ENCODE data around the gene EEIG1.
A peak's percentile ranks its signal among the peaks of the same experiment; 100 is the strongest.

EEIG1 gene

DNA sequence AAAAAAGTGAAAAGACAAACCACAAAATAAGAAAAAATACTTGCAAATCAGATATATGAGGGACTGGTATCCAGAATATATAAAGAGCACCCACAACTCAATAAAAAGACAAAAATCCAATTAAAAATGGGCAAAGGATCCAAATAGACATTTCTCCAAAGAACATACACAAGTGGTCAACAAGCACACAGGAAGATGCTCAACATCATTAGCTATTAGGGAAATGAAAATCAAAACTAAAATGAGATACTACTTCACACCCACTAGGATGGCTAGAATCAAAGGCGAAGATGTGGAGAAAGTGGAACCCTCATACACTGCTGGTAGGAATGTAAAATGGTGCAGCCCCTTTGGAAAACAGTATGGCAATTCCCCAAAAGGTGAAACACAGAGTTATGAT, 22.1 kb downstream of the EEIG1 start:
- DNase-seq: no peak

DNA sequence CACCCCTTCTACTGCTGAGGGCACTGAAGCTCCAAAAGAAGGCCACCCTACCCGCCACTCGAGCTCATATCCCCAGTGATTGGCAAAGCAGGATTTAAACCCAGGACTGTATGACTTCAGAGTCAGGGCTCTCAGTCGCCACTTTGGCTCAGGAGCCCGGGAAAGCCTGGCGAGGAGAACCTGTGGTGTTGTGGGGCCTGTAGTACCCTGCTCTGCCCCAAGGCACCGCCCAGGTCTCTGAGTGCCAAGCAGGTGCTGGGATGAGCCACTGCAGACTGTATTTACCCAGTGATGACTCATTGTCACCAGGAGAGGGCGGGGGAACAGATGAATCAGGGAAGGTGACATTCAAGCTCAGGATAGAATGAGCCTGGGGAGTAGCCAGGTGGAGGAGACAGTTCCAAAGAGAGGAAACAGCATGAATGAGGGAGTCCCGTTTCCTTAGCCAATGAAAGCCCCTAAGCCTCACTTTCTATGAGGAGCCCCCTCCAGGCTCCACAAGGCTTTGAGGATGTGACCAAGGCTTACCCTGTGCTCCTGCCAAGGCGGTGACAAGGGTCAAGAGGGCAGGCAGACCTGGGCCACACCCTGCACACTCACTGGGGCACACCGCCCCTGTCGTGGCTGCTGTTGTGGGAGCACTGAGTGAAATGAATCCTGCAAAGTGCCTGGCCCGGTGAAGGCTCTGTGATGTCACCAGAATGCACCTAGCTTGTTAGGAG, 25.3 kb downstream of the EEIG1 start:
- DNase-seq: peak; percentile 91

DNA sequence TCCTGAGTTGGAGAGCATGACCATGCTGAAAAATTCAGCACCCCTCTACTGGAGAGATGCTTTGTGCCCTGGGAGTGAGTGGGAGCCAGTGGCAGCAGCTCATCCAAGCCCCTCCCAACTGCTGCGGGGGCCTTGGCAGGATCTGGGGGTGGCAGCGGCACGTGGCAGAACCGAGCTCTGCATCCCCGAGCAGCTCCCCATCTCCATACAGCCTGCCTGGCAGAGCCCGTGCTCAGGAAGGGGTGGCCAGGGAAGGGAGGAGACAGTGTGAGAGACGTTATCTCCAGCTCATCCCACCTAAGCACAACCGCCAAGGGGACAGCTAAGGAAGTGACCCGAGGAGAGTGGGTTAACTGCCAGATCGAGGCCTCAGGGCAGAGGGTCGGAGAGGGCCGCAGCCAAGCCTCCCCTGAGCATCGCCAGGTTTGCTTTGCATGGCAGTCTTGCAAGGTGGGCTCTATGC, 25.9 kb downstream of the EEIG1 start:
- no peak for DNase-seq

DNA sequence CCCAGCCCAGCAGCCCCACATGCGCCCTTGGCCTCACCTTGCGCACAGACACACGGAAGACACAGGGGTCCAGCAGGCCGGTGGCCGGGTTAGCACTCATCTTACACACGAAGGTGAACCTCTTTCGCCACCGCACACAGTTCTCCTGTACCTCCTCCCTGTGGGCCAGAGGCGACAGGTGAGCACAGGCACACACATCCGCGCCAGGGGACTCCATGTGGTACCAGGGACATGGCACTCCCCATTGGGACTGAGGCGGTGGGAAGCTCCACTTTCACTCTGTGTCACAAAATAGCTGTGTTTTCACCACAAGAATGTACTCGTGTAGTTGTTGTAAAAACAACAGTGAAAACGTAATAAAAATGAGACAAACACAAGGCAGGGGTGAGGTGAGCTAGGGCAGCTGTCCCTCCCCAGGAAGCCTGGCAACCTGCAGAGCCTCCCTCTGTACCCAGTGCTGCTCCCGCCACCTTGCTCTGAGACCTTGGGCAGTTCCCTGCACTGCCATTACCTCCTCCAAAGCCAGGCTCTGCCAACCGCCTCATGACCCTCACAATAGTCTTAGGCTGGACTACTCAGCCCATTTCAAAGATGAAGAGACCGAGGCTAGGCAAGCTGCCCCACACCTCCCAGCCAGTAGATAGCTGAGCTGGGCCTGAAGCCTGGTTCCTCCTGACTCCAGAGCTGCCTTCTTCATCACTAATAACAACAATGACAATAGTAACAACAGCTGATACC, 26.9 kb downstream of the EEIG1 start:
- DNase-seq: no peak

- DNase-seq: no peak
Observed at GRCh38 chr9:127953154-127953553, 27.6 kb downstream of the EEIG1 start.

DNA sequence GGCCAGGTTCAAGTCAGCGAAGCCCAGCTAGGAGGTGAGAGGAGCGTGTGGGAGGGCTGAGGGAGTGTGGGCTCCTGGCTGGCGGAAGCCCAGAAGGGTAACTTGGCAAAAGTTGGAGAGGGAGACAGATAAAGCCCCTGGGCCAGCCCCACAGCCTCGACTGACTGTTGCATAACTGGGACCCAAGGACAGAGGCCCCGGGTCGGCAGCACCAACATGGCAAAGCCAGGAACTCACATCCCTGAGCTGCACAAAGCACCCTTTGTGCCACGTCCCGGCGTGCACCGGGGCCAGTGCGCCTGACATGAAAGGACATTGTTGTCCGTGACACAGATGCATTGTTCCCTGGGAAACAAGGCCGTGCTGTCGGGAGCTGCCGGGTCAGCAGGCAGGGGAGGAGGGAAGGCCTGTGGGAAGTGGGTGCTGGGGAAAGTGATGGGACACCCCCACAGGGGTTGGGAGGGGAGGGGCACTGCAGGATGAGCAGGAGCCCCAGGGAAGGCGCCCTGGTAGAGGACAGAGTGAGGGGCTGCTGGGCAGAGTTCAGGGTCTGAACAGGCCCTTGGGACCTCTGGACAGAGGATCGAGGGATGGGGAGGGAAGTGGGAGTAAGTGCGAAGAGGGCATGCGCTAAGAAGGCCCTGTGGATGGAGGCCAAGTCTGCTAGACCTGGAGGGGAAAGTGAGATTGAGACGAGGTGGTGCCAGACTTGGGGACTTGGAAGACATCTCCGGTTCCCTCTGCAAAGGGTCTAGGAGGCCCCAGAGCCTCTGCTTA, 30.1 kb downstream of the EEIG1 start:
- no peak for DNase-seq

- DNase-seq: no peak
Observed at GRCh38 chr9:127949827-127950512, 30.8 kb downstream of the EEIG1 start.

DNA sequence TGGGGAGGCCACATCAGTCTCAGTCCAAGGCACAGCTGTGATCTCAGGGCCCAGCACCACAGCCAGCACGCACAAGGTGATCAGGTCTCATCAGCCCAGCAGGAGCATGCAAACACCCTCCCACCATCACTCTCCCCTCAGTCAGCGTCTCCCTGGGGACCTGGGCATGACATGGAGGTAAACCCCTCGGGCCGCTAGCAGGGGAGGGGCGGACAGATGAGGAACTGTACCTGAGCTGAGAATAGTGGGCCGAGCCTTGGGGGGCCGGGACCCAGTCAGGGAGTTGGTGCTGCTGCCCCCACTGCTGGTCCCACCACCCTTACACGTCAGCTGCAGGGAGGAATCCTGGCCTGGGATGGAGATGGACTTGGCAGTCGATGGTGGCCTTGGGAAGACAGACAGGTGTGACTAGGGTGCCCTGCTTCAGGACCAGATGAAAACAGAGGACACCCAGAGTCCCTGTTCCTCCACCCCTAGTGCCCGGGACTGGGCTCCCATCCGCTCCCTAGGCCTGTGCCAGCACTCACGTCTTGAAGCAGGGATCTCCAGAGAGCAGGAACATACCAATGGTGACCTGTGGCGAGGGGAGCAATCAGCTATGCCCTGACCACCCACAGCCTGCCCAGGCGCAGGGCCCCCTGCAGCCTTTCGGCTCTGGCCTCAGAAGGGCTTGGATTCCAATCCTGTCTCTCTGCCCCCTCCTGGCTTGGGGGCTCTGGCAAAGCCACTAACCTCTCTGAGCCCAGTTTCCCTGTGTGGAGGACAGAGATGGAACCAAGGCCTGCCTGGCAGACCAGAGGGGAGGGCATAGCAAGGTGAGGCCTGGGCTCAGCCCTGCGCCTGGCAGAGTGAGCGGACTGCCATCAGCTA, 32.7 kb downstream of the EEIG1 start:
- DNase-seq: no peak

DNA sequence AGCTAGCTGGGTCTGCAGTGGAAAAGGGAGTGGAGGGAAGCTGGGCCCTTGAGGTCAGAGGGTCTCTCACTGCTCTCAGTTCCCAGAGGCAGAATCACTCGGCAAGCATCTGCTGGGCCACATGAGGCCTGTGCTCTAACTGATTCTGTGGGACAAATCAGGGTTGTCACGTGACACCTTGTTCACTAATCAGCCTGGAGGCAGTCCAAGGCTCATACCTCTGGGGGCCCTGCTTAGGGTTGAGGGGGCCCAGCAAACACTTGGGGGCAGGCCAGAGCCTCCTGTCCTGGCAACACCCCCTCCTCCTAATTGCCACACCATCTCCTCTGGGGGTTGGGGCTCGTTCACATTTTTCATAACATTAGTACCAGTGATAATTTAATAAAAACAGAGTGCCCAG, 34.1 kb downstream of the EEIG1 start:
- DNase-seq: no peak

DNA sequence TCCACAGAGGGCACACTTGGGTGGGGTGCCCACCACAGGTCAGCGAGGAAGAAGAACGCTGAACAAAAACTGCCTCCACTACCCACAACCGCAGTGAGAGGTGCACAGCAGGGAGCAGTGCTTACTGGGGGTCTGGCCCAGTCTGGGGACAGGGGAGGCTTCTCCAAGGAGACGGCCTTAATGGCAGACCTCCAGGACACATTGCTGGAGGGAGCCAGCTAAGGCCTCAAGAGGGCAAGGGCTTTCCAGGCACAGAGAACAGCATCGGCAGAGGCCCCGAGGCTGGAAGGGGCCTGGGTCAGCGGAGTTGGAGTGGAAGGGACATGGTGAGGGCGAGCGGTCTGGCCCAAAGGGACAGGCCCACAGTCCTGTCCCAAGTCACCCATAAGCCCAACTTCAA, 34.8 kb downstream of the EEIG1 start:
- DNase-seq: no peak

DNA sequence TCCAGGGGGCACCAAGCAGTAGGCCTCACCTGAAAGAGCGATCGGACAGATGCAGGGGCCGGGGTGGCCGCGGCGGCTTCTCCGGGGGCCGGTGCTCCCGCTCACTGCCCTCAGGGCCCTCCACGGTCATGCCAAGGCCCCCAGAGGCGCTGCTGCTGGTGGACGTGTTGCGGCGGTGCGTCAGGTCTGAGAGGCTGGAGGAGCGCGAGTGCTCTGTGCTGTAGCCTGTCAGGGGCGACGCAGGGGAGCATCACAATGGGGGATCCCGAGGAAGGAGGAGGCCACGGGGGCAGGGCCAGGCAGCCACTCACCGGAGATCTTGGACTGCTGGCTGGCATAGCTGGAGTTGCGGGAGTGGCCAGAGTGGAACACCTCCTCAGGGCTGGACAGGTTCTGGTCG, 35.5 kb downstream of the EEIG1 start:
- DNase-seq: no peak

- no peak for DNase-seq
Observed at GRCh38 chr9:127944586-127945218, 36.1 kb downstream of the EEIG1 start.

- DNase-seq: peak; percentile 92
Observed at GRCh38 chr9:127943731-127944144, 37.1 kb downstream of the EEIG1 start.

DNA sequence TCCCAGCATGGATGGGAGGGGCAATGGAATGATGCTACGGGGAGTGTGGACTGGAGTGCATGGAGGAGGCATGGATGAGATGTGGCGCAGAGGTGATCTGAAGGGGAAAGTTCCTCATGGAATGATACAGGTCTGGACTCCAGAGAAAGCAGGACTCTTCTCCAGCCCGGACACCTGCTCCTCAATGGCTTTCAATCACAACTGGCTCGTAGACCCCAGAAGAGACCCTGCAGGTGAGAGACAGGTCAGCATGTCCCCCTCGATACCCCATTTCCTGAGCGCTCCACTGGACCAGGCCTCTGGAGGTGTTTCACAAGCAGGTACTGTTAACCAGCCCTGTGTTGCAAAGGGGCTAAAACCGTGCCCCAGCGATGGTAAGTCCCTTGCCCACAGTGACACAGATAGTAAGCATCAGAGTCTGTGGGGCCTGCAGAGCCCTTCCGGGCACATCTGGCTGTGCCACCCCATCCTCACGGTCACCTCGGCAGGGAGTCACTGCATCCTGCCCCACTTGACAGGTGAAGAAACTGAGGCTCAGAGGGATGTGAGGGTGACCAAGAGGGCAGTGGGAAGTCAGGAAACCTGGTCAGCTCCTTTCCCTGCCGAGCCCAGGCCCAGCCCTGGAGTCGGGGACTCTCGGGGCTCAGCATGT, 37.7 kb downstream of the EEIG1 start:
- DNase-seq: no peak

DNA sequence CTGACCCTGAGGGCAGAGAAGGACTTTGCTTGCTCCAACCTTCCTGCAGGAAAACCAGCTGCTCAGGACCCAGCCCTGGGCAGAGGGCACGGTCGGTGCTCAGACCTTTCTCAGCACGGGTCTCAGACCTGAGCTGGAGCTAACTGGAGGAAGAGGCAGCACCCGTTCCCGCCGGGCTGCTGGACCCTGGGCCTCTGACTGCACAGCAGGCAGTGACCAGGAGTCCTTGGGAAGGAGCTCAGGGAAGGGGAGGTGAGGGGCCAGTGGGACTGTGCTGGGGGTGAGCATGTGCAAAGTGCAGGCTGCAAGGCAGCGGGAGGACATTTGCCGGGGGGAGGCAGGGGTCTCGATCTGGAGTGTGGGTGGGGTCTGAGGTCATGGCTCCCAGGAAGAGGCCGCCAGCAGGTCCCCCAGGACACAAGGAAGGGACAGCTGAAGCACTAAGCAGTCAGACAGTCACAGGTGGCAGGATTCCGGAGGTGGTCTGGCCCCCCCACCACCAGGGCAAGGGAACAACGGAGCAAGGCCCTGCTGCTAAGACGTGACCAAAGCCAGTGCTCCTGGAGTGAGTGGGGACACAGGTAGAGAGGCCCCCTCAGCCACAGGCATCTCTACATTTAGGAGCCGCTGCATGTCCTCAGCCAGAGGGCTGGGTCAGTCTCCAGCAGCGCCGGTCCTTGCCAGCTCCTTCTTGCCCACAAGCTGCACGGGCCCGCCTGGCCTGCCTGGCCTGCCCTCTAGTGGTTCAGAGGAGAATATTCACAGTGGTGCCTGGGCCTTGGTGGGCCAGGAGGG, 38.4 kb downstream of the EEIG1 start:
- DNase-seq: peak; percentile 83

DNA sequence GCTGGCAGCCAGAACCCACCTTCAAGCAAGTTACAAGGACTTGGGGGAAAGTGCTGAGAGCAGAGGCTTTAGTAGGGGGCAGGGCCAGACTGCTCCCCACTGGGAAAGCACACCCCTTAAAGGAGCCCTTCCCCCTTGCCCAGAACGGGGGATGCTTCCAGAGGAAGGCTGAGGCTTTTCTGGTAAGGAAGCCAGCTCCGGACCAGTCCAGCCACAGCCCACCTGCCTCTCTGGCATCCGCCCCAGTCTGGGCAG, 38.9 kb downstream of the EEIG1 start:
- DNase-seq: no peak

DNA sequence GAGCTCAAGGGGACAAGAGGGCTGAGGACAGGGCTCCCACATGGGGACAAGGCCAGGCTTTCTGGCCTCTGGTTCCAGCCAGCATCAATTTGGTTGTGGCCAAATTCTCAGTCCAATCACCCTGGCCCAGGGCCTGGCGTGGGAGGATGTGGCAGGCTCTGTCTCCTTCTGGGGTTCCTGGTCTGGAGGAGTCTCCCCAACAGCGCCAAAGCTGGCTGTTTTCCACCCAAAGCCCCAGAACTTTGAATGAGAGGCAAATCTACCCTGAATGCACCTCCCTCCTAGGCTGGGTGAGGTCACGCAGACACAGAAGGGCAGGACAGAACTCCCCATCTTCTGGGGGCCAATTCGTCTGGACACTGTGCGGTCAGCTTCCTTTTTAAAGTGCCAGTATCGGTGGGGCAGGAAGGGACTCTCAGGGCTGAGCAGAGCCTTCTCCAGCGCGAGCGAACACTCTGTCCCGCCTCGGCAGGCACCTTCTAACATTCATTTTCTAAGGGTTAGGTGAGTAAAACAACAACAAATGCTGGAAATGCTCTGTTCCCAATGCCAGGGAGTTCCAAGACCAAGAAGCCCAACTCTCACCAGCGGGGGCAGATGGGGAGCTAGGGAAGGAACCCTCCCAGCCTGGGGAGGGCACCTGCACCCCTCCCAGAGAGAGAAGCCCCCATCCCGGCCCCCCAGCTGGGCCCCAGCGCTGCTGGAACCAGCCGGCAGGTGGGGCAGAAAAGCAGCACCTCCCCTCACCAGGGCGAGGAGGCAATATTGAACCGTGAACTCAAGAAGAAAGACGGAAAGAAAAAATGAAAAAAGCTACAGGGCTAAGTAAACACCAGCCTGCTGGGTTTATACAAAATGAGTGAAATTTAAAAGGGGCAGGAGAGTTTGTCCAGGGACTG, 39.5 kb downstream of the EEIG1 start:
- no peak for DNase-seq

DNA sequence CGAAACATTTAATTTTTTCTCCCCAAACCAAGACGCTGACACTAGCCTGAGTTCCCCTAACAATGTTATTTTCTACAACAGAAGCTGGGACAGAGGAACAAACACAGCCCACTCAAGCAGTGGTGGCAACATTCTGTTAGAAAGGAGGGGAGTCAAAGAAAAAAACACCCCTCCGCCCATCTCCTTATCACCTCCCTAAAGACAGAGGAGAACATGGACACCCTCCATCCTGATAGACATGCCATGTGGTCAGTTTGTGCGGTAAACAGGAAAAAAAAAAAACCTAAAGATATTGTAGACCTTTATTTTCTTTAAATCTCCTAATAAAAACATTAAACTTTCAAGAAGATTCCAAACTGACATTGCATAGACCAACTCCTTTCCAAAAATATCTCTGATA, 40.2 kb downstream of the EEIG1 start:
- no peak for DNase-seq

- no peak for DNase-seq
Observed at GRCh38 chr9:127938298-127938690, 42.5 kb downstream of the EEIG1 start.

Measured in islet precursor cell (in vitro differentiated cells).